HG03558 (cell line): Measurements from ENCODE around the gene NELFCD.
"Not testable (repeated sequence)": the region's sequence is repeated elsewhere in the genome, so short reads cannot be mapped to it uniquely, and the experiment has no call there.

ENCODE experiments used
- ATAC-seq: cut with Tn5 transposase; IDR thresholded peaks from one replicate; pipeline ENCODE4 v1.9.1; 2021; ENCODE audit warnings: moderate number of reproducible peaks; ENCODE audit not compliant: unreplicated experiment; ENCODE audit errors: extremely low read depth

Gene NELFCD, protein sequence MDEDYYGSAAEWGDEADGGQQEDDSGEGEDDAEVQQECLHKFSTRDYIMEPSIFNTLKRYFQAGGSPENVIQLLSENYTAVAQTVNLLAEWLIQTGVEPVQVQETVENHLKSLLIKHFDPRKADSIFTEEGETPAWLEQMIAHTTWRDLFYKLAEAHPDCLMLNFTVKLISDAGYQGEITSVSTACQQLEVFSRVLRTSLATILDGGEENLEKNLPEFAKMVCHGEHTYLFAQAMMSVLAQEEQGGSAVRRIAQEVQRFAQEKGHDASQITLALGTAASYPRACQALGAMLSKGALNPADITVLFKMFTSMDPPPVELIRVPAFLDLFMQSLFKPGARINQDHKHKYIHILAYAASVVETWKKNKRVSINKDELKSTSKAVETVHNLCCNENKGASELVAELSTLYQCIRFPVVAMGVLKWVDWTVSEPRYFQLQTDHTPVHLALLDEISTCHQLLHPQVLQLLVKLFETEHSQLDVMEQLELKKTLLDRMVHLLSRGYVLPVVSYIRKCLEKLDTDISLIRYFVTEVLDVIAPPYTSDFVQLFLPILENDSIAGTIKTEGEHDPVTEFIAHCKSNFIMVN

DNA sequence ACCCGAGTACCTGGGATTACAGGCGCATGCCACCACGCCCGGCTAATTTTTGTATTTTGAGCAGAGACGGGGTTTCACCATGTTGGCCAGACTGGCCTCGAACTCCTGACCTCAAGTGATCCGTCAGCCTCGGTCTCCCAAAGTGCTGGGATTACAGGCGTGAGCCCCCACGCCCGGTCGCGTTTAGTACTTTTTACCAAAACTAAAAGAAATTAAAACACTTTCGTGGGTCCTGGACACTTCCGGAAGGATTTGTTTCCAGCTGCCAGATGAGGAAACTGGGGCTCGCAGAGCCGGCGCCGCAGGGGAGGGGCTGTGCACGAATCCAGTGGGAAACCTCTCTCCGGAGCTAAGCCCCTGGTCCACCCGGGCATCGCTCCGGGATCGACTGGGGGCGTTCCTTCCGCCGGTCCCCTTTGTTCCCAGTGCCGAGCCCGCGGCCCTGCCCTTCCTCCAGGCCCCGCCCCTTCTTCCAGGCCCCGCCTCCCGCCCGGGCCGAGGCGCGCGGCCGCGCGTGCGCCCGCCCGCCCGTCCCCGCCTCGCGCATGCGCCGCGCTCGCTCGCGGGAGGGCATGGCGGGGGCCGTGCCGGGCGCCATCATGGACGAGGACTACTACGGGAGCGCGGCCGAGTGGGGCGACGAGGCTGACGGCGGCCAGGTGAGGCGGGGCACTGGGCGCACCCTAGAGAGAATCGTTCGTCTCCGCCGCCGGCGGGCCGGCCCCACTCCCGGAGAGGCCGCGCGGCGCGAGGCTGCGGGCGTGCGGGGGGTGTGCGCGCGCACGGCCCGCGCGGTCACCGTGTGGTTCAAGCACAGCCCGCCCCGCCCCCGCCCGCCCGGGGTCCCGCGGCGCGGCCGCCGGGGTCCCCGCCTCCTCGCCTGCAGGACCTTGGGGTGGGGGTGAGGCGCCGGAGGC lies at the start of gene NELFCD:
Gene NELFCD (plus strand): TSS at position 546 of the 917 bp plus-strand sequence. CDS start 54 bp downstream, at position 600.
- ATAC-seq = peak; percentile 40

DNA sequence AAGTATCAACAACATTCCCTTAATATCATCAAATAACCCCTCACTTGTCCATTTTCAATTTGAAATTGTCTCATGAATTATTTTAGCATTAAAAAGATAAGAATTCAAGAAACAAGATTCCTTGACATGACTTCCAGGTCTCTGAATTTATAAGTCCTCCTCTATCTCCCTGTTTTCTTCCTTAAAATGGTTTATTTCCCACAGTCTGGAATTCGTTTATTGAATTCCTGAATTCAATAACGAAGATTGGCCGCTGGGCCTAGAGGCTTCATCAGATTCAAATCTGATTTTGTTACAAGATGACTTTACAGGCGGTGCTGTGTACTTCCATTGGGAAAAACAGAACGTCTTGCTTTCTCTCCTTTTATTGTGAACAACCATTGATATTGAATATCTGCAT lies 48.9 kb upstream of the NELFCD start:
- no peak for ATAC-seq

DNA sequence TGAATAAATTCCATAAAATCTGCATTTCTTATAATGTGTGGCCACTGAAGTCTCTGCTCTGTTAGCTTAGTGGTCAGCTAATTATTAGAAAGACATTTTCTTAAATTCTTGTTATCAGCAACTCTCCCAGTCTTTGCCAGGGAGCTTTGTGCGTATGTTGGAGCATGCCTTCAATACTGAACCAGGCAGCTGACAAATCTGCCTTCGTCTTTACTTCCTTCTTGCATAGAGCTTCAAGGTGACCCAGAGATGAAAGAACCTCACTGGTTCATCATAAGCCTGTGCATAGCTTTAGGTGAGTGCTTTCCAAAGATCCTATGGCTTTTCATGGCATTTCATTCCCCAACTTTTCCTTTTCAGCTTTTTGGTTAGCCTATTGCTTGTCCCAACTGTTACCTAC lies 43.0 kb upstream of the NELFCD start:
- no peak for ATAC-seq

DNA sequence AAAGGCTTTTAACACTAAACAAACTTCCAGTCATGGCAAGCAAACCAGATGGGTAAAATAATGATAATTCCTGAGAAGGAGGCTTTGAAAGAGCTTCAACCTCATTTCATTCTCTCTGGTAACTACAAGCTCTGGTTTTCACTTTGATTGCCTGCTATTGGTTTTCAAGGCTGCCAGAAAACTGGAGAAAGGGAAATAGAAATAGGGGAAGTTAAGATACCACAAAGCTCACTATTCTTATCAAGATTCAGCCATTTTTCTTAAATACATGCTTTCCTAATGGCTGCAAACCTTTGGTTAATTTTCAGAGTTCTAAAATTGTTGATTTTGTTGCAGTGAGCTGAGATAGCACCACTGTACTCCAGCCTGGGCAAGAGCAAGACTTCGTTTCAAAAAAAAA lies 42.5 kb upstream of the NELFCD start:
- no peak for ATAC-seq

DNA sequence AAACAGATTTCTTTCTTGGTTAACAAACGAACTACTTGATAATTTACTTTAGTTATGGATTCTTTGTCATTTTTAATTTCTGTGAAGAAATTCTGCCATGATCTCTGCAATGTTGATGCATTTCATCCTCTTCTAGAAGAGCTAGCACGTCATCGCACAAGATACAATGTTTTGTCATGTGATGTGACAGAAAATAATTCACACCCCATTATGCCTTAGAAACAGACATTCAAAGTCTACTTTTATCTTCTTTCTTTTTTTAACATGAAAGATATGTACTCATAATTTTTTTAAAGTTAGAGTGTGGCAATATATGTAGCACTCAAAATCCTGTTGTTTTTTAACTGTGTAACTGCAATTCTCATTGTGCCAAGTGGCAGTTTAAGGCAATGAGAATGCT lies 39.6 kb upstream of the NELFCD start:
- ATAC-seq = no peak

DNA sequence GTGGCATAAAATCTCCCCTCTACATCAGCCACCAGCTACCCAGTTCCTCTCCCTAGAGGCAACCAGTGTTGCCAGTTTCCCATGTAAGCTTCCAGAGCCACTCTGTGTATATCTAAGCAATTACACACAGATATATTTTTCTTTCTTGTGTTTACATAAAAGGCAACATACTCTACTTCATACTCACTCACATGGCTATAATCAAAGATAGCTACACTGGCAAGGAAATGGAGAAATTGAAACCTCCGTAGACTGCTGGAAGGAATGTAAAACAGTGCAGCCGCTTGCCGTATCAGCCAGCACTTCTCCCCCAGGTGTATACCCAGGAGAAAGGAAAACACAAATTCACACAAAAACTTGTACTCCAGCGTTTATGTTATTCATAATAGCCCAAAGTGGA lies 38.5 kb upstream of the NELFCD start:
- no peak for ATAC-seq

DNA sequence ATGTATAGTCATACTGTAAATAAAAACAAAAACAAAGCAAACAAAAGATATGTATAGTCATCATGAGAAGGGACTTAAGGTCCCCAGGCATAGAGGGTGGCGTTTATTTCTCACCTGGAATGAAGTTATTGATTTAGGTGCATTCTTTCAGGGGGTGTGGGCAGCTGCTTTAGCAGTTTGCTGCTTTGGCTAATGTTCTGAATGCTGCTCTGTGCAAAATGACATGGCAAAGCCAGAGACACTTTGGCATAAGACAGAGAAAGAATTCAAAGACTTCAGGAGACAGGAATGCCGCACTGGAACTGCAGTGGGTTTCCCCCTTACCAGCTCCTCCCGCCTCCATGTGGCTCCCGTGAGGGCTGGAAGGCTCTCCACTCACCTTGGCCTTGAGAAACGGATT lies 36.4 kb upstream of the NELFCD start:
- ATAC-seq = no peak

DNA sequence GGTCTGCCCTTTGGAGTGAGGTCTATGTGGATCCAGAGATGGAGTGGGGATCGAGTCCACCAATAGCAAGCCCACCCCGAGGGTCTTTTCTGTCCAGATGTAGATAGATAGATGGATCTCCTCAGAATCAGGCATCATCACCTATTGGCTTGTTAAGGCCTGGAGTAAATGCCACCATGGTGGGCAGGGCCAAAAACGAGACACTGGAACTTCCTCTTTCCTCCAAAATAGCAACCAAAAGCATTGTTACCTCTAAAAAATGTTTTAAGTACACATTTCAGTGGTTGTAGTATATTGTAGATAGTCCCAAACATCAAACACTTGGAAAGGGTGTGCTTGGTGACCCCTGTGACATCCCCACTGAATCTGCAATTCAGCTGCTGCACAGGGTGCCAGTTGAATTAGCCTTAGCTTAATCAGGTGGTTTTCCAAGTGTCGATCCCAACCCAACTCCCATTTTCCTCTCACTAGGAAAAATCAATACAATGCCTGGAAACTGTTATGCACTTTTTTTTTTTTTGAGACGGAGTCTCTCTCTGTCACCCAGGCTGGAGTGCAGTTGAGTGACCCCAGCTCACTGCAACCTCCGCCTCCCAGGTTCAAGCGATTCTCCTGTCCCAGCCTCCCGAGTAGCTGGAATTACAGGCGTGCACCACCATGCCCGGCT lies 35.0 kb upstream of the NELFCD start:
- ATAC-seq = no peak

DNA sequence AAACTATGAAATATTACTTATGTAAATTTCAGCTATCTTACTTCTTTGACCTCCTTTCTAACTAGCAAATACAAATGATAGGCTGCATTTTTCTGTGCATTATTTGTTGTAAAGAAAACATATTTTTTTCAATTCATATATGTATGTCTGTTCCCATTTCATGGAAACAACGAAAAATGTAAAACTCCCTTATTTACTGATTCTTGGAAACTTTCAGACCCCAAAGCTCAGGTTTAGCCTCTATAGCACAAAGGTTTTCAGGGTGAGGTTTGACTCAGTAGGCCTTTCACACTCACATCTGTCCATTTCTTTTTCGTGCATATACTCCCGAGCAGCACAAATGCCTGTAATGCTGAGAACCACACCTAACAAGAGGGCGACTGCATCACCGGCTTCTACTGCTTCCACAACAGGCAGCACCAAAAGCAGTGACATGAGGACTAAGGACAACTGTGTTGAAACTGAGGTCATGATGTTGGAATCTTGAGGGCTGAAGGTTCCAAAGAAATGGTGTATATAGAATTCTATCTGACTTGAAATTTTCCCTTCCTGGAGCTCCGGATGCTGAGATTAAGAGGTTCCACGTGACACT lies 33.2 kb upstream of the NELFCD start:
- not testable (repeated sequence) for ATAC-seq

DNA sequence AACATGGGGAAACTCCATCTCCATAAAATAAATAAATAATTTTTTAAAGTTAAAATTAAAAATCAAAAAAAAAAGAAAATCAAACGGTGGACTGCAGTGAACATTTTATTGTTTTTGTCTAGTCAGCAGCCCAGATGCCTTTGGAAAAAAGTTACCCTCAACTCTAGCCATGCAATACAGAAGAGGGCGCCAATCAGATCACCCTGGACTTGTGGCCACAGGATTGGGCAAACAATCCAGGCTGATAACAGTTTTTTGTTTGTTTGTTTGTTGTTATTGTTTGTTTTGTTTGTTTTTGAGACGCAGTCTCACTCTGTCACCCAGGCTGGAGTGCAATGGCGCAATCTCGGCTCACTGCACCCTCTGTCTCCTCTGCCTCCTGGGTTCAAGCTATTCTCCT lies 30.5 kb upstream of the NELFCD start:
- no peak for ATAC-seq

DNA sequence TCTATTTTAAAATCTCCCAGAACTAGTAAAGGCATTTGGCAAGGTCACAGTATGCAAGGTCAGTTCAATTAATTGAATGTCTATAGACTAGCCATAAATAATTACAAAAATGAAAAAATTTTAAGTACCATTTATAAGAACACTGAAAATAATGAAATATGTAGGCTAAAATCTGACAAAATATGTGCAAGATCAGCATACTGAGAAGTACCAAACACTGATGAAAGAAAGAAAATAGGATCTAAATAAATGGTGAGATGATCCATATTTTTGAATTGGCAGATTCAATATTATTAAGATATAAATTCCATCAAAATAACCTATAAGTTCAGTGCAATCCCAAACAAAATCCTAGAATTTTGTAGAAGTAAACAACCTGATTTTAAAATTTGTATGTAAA lies 28.0 kb upstream of the NELFCD start:
- ATAC-seq = no peak

DNA sequence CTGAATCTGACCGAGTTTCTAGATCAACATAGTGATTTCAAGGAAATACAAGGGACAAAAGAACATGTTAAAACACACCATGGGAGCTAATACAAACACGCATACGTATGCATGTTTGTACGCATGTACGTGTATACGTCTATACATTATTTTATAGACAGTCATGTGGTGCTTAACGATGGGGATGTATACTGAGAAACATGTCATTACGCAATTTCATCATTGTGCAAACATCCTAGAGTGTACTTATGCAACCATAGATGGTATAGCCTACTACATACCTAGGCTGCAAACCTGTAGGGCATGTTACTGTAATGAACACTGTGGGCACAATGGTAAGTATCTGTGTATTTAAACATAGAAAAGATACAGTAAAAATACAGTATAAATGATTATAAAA lies 25.0 kb upstream of the NELFCD start:
- no peak for ATAC-seq

DNA sequence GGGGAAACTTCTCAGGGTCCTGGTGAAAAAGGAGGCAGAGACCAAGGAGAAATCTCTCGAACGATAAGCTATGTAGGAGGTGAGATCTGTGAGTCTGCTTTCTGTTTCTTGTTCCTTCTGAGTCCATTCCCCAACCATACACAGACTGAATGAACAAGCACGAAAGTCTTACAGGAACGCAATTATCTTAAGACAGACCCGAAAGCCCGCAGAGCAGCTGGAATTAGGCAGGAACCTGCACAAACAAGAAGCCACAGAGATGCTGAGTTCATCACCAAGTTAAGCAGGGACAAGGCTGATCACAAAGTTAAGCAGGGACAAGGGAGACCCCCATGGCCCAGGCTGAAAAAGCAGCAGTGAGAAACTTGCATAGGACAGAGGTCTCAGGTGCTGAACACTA lies 21.4 kb upstream of the NELFCD start:
- ATAC-seq = no peak

DNA sequence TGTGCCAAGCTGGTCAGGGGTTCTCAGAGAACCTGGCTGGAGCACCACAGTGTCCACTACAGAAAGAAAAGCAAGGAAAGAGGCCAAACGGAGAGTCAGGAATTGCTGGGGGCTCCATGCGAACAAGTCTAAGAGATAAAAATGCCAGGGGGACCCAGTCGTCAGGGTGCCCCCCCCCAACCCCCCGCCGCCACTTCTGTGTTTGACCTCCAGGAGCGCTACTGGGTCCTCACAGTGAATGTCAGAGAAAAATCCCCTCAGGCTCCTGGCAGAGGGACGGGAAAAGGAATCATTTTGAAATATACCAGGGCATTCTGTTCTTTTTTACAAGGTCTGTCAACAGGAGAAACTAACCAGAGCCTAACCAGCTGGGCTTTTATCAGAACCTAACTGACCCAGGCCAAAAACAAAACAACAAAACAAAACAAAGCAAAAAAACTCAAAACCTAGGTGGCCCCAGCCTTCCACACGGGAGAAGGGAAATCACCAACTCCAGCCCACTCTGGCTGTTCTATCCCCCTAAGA lies 17.9 kb upstream of the NELFCD start:
- no peak for ATAC-seq

DNA sequence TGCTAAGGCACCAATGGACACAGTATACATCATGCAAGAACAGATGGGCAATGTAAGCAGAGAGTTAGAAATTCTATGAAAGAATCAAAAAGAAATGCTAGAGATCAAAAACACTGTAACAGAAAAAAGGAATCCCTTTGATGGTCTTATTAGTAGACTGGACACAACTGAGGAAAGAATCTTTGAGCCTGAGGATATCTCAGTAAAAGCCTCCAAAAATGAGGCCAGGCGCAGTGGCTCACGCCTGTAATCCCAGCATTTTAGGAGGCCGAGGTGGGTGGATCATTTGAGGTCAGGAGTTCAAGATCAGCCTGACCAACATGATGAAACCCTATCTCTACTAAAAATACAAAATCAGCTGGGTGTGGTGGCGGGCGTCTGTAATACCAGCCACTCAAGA lies 17.1 kb upstream of the NELFCD start:
- ATAC-seq = not testable (repeated sequence)

DNA sequence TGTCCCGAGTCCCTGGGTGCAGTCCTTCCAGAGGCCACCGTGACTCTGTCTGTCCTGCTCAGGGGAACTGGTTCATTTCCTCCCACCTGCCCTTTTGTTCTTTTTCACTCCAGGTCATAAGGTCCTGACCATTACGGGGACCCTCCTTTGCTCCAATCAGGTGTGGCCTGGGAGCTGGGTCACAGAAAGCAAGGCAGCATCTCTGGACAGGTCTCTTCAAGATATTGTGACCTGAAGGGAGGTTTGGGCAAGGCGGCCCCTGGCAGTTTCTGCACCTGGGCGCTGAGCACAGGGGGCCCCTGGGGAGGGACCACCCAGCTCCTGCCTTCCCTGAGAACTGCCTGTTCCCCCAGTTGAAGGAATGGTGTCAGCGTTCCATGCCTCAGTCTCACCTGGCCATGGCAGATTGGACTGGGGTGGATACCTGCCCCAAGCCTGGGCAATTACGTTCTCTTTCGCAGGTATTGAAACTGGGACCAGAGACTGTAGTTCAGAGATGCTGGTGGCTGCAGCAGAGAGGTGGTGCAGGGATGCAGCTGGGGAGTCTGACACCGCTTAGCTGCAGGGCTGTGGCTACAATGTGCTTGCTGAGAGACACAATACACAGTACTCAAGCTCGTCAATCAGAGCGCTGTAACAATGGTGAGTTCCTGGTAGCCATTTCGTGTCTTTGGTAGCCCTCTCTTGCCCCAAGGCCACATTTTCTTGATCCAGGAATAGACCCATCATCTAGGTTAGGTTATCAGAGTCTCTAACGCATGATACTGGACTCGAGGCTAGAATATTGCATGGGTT lies 15.6 kb upstream of the NELFCD start:
- no peak for ATAC-seq

DNA sequence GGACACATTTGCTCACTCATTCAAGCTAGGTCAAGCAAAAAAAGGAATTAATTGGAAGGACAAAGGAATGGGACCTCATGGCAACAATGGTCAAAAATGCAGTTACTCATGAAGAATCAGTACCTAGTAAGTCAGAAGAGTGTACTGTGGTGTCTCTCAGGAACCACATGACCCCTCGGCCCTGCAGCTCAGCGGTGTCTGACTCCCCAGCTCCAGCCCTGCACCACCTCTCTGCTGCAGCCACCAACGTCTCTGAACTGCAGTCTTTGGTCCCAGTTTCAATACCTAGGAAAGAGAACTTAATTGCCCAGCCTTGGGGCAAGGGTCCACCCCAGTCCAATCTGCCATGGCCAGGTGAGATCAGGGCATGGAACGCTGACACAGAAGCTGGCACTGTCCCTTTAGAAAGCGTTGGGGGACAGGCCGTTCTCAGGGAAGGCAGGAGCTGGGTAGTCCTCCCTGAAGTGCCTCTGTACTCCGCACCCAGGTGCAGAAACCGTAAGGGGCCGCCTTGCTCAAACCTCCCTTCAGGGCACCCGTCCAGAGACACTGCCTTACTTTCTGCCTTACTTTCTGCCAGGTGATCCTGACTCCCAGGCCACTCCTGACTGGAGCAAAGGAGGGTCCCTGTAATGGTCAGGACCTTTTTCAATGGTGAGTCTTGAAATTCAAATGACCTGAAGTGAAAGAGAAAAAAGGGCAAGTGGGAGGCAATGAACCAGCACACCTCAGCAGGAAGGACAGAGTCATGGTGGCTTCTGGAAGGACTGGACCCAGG lies 13.2 kb upstream of the NELFCD start:
- ATAC-seq = no peak

DNA sequence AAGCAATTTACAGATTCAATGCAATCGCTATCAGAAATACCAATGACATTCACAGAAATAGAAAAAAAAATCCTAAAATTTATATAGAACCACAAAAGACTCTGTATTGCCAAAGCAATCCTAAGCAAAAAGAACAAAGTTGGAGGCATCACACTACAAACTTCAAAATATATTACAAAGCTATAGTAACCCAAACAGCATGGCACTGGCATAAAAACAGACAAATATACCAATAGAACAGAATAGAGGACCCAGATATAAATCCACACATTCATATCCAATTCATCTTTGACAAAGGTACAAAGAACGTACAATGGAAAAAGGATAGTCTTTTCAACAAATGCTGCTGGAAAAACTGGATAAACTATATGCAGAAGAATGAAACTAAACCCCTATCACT lies 11.6 kb upstream of the NELFCD start:
- no peak for ATAC-seq
